ENCODE results near the gene ATRN.
"Not testable (repeated sequence)": the region's sequence is repeated elsewhere in the genome, so short reads cannot be mapped to it uniquely, and the experiment has no call there.

The ATRN gene

DNA sequence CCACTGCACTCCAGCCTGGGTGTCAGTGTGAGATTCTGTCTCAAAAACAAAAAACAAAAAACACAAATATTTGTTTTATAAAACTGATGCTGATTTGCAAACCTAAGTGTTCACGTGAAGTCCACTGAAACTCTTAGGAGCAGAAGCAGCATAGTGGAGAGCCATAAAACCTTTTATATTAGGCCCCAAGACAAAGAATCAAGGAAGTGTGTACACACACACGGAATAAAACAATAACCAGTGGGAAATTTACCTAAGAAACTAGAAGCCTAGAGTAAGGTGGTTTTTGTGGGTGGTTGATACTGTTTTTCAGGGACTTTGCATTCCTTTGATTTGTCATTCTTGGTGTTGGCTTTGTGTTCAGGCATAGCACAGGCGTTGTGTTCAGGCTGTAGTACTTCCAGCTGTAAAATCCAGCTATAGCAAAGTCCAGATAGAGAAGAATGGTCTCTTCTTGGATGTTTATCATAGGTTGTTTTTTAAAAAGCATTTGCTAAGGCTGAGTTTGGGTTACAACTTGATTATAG lies 61.3 kb downstream of the ATRN start:
- no peak overlapping the region for H3K9ac ChIP-seq (ENCODE audit: low read depth, low read length, poor library complexity, severe bottlenecking)
- H3K9me3 ChIP-seq (ENCODE audit: insufficient read depth, low read depth, low read length) = no peaks in the 10 kb centered on the region
- H4K20me1 ChIP-seq (ENCODE audit: insufficient read depth, low read length, poor library complexity, severe bottlenecking) = no peaks in the 10 kb centered on the region
- no peaks in the 10 kb centered on the region for H3F3A ChIP-seq (ENCODE audit: low read depth)
- H3K9me2 ChIP-seq (replicated peaks; ENCODE audit: low read depth, low read length) = no peaks in the 10 kb centered on the region
- no peaks in the 10 kb centered on the region for H3K79me2 ChIP-seq (ENCODE audit: insufficient read depth, low read length)
- 0 out of 2 replicates have a peak, but pooled peaks cover 6% of the 10 kb centered on the region for H3K36me3 ChIP-seq (ENCODE audit: insufficient read depth, low read length)
- H2AFZ ChIP-seq (ENCODE audit: low read length) = no peak overlapping the region
- H3K4me1 ChIP-seq (ENCODE audit: insufficient read depth, low read length, poor library complexity, severe bottlenecking) = peaks cover 9% of the 10 kb centered on the region
- TF ChIP-seq, protein P1, sequence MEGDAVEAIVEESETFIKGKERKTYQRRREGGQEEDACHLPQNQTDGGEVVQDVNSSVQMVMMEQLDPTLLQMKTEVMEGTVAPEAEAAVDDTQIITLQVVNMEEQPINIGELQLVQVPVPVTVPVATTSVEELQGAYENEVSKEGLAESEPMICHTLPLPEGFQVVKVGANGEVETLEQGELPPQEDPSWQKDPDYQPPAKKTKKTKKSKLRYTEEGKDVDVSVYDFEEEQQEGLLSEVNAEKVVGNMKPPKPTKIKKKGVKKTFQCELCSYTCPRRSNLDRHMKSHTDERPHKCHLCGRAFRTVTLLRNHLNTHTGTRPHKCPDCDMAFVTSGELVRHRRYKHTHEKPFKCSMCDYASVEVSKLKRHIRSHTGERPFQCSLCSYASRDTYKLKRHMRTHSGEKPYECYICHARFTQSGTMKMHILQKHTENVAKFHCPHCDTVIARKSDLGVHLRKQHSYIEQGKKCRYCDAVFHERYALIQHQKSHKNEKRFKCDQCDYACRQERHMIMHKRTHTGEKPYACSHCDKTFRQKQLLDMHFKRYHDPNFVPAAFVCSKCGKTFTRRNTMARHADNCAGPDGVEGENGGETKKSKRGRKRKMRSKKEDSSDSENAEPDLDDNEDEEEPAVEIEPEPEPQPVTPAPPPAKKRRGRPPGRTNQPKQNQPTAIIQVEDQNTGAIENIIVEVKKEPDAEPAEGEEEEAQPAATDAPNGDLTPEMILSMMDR (conservative IDR thresholded peaks at IDR 0.05; ENCODE audit: low read length) = no peak
- no peak for TF ChIP-seq EZH2phosphoT487 (IDR thresholded peaks at IDR 0.05; ENCODE audit: borderline replicate concordance)
- no peak overlapping the region for H3K4me3 ChIP-seq (ENCODE audit: low read length, poor library complexity, severe bottlenecking)
- H3K4me2 ChIP-seq (ENCODE audit: low read depth, low read length, poor library complexity, severe bottlenecking) = no peak overlapping the region
- no peaks in the 10 kb centered on the region for H3K27me3 ChIP-seq (ENCODE audit: insufficient read depth, low read length, poor library complexity, severe bottlenecking)

DNA sequence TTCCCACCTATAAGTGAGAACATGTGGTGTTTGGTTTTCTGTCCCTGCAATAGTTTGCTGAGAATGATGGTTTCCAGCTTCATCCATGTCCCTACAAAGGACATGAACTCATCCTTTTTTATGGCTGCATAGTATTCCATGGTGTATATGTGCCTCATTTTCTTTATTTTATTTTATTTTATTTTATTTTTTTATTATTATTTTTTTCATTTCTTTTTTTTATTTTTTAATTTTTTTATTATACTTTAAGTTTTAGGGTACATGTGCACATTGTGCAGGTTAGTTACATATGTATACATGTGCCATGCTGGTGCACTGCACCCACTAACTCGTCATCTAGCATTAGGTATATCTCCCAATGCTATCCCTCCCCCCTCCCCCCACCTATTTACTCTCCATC lies 66.9 kb downstream of the ATRN start:
- H3K9ac ChIP-seq (ENCODE audit: low read depth, low read length, poor library complexity, severe bottlenecking); H3K4me3 ChIP-seq (ENCODE audit: low read length, poor library complexity, severe bottlenecking); H4K20me1 ChIP-seq (ENCODE audit: insufficient read depth, low read length, poor library complexity, severe bottlenecking); H3F3A ChIP-seq (ENCODE audit: low read depth); H3K4me2 ChIP-seq (ENCODE audit: low read depth, low read length, poor library complexity, severe bottlenecking); H2AFZ ChIP-seq (ENCODE audit: low read length); H3K9me3 ChIP-seq (ENCODE audit: insufficient read depth, low read depth, low read length); H3K4me1 ChIP-seq (ENCODE audit: insufficient read depth, low read length, poor library complexity, severe bottlenecking); H3K79me2 ChIP-seq (ENCODE audit: insufficient read depth, low read length); H3K27me3 ChIP-seq (ENCODE audit: insufficient read depth, low read length, poor library complexity, severe bottlenecking); H3K9me2 ChIP-seq (replicated peaks; ENCODE audit: low read depth, low read length): not testable (repeated sequence)
- H3K36me3 ChIP-seq (ENCODE audit: insufficient read depth, low read length) = peaks cover 10% of the 10 kb centered on the region; the same call in 1 of the 2 replicates

DNA sequence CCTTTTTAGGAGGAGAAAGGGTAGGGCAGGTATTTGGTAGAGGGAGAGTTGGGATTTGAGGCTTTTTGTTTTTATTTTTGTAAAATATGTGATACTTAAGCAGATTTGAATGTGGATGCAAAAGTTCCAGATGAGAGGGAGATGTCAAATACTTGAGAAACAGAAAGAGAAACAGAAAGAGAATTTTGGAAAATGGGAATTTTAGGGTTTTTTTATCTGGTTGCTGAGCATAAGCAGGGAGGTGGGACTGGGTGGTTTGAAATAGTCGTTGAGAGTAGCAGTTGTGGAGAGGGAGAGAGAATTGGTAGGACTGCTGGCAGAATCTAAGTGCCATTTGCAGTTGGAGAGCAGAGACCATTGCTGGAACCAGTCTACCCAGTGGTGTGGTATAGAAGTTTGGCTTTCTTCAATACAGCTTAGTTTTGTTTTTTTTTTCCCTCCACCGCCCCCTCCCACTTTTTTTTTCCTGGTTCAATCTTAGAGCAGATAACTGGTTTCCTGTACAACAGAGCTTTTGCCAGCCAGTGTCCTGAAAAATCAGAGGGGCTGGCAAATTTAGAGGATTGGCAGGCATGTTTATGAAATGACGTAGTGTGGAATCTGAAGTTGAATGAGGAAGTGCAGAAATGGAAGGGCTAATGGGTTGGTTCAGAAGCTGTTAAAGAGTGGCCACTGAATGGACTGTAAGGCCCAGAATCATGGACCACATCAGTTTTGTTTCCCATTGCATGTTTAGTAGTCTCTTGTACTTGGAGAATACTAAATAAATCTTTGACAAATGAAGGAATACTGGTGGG lies 68.7 kb downstream of the ATRN start:
- TF ChIP-seq, protein P1 (conservative IDR thresholded peaks at IDR 0.05; ENCODE audit: low read length) = no peak
- no peak for TF ChIP-seq EZH2phosphoT487 (IDR thresholded peaks at IDR 0.05; ENCODE audit: borderline replicate concordance)
- H3K4me1 ChIP-seq (ENCODE audit: insufficient read depth, low read length, poor library complexity, severe bottlenecking) = no peaks in the 10 kb centered on the region
- peaks cover 16% of the 10 kb centered on the region; the same call in 1 of the 2 replicates for H3K36me3 ChIP-seq (ENCODE audit: insufficient read depth, low read length)
- no peak overlapping the region for H2AFZ ChIP-seq (ENCODE audit: low read length)
- H3K4me3 ChIP-seq (ENCODE audit: low read length, poor library complexity, severe bottlenecking) = no peak overlapping the region
- H3K27me3 ChIP-seq (ENCODE audit: insufficient read depth, low read length, poor library complexity, severe bottlenecking) = no peaks in the 10 kb centered on the region
- H4K20me1 ChIP-seq (ENCODE audit: insufficient read depth, low read length, poor library complexity, severe bottlenecking) = no peaks in the 10 kb centered on the region
- no peak overlapping the region for H3K9ac ChIP-seq (ENCODE audit: low read depth, low read length, poor library complexity, severe bottlenecking)
- no peaks in the 10 kb centered on the region for H3K9me3 ChIP-seq (ENCODE audit: insufficient read depth, low read depth, low read length)
- no peaks in the 10 kb centered on the region for H3K79me2 ChIP-seq (ENCODE audit: insufficient read depth, low read length)
- H3K4me2 ChIP-seq (ENCODE audit: low read depth, low read length, poor library complexity, severe bottlenecking) = no peak overlapping the region
- H3K9me2 ChIP-seq (replicated peaks; ENCODE audit: low read depth, low read length) = no peaks in the 10 kb centered on the region
- no peaks in the 10 kb centered on the region for H3F3A ChIP-seq (ENCODE audit: low read depth)

Data from Loucy (cell line).